ENCODE measurements around the gene IL32. TPM values are rescaled to one million over a fixed set of nuclear protein-coding genes. Genes with fewer than 3 reads are reported as not detected.

IL32 gene
- polyA plus RNA-seq (ENCODE audit: insufficient read length in 4 of 4), result 10 to 100 TPM; 35.1 to 45.5 (median 36.3) TPM

DNA sequence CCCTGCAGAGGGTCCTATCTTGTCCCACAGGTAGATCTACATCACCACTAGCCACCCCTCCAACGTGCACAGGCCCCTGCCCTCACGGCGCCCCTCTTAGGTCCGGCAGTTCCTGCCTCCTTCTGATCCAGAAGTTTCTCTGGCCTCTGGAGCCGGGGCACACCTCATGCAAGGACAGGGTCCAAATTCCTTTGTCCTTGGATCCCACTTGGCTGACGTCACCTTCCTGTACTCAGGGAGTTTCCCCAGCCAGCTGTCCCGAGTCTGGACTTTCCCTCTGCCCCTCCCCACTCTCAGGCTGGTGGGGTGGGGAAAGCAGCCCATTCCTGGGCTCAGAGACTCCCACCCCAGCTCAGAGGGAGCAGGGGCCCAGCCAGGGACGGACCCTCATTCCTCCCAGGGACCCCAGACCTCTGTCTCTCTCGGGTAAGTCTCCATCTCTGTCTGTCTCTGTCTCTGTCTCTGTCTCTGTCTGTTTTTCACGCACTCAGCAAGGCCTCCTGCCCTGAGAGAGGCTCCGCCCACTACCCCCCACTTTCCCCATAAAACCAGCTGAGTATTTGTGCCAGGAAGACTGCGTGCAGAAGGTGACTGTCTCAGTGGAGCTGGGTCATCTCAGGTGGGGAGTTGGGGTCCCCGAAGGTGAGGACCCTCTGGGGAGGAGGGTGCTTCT is at the start of gene IL32:
Gene IL32, plus strand, starts transcription at position 572 of the 673 bp plus-strand sequence. CDS start 172 bp downstream, outside the sequence.
- no peak for DNase-seq (ENCODE audit: low read depth in 4 of 4, low spot score in 3 of 4)

GRCh38 chr16:3015865-3016521 is 49.4 kb upstream of the IL32 start:
- DNase-seq (ENCODE audit: low read depth in 4 of 4, low spot score in 3 of 4), result no peak

- no peak for DNase-seq (ENCODE audit: low read depth in 4 of 4, low spot score in 3 of 4)
These were observed 48.1 kb upstream of the IL32 start for GRCh38 chr16:3017344-3017743.

DNA sequence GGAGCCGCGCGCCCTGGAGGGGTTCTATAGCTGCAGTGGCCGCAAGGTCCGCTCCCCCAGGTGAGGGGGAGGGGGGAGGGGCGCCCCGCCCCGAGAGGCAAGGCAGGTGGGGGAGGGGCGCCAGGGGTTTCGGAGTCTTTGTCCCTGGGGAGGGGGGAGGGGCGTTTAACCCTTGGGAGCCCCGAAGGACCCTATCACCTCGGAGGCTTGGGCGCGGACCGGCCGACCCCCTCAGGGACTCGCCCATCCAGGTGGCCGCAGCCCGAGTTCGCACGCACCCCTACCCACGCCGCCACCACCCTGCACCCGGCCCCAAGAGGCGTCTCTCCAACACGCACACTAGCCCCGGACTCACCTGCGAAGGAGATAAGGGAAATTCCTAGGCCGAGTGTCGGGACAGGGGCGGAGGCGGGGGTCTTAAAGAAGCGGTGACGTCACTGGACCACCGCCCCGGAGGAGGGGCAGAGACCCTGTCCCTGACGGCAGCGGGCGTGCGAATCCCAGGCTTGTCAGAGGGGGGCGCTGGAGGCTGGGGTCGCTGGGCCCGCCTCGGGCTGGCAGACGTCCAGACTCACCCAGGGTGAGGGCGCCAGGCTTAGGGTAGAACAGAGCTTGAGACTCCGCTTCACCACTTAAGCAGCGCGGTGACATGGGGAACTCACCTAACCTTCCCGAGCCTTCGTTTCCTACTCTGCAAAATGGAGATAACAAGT is 47.5 kb upstream of the IL32 start, which contains the start of gene CLDN6:
Gene CLDN6, minus strand, starts transcription at position 390 of the 713 bp plus-strand sequence. CDS start 2,162 bp downstream, outside the sequence.
- DNase-seq (ENCODE audit: low read depth in 4 of 4, low spot score in 3 of 4), result no peak

GRCh38 chr16:3019594-3020246 is 45.7 kb upstream of the IL32 start:
- no peak for DNase-seq (ENCODE audit: low read depth in 4 of 4, low spot score in 3 of 4)

DNA sequence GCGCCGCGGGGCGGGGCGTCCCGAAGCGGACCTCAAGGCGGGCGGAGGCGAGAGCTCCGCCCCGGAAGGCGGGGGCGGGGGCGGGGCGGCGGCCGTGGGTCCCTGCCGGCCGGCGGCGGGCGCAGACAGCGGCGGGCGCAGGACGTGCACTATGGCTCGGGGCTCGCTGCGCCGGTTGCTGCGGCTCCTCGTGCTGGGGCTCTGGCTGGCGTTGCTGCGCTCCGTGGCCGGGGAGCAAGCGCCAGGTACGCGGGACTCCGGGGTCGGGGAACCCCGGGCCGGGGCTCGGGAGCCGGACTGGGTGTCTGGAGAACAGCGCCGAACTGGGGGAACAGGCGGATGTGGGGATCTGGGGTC is 45.2 kb upstream of the IL32 start, which contains the start of gene TNFRSF12A:
Gene TNFRSF12A, plus strand, starts transcription at position 122 of the 357 bp plus-strand sequence. Its CDS starts 30 bp downstream, at position 152.
- DNase-seq (ENCODE audit: low read depth in 4 of 4, low spot score in 3 of 4), result no peak

DNA sequence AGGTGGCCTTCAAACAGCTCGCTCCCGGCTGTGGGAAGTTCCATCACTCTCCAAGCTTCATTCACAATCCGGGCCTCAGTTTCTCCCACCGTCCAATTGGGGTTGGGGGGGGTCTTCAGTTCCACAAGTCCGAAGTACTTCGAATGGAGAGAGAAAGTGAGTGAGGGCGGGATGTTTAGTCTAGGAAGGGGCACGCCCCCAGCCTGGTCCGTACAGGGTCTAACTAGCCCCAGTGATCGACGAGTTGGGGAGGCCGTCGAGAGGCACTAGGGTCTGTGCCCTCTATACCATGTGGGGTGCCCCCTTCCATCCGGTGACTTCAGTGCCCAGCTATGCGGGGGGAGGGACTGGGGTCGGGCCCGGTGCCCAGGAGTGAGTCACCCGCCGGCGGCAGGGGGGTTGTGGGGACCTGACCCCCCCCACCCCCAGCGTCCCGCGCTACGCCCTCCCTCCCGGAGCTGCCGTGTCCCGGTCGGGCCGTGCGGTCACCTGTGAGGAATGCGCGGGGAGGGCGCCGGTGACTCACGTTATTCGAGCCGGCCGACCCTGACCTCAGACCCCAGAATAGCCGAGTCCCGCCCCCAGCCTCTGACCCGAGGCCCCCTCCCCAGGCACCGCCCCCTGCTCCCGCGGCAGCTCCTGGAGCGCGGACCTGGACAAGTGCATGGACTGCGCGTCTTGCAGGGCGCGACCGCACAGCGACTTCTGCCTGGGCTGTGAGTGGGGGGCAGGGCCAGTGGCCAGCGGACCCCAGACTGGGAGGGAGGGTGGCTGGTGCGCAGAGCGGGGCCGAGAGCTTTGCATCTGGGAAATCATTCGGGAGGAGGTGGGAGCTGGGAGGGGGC is 44.6 kb upstream of the IL32 start:
- no peak for DNase-seq (ENCODE audit: low read depth in 4 of 4, low spot score in 3 of 4)

DNA sequence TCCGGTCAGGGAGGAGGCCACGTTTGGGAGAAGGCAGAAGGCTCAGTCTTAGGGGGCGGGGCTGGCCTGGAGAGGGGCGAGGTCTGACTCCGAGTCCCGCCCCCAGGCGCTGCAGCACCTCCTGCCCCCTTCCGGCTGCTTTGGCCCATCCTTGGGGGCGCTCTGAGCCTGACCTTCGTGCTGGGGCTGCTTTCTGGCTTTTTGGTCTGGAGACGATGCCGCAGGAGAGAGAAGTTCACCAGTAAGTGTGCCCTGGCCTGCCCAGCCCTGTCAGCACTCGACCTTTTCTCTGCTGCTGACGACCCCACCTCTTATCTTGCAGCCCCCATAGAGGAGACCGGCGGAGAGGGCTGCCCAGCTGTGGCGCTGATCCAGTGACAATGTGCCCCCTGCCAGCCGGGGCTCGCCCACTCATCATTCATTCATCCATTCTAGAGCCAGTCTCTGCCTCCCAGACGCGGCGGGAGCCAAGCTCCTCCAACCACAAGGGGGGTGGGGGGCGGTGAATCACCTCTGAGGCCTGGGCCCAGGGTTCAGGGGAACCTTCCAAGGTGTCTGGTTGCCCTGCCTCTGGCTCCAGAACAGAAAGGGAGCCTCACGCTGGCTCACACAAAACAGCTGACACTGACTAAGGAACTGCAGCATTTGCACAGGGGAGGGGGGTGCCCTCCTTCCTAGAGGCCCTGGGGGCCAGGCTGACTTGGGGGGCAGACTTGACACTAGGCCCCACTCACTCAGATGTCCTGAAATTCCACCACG is 43.8 kb upstream of the IL32 start:
- no peak for DNase-seq (ENCODE audit: low read depth in 4 of 4, low spot score in 3 of 4)

DNA sequence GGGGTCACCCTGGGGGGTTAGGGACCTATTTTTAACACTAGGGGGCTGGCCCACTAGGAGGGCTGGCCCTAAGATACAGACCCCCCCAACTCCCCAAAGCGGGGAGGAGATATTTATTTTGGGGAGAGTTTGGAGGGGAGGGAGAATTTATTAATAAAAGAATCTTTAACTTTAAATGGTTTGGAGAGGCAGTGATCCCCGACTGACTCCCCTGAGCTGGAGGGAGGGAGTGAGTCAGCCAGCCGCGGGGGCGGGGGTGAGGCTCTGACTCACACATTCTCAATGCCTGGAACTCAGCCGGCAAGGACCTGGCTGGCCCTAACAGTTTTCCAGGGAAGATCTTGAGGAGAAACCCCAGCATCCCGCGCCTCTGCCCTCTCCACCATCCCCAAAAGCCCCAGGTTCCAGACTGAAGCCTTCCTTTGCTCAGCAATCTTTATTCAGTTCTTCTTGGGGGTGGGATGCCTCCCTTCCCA is 43.2 kb upstream of the IL32 start:
- peak in 1 of 4 donors; percentile 64 for DNase-seq (ENCODE audit: low read depth in 4 of 4, low spot score in 3 of 4)

GRCh38 chr16:3022684-3023414 is 42.6 kb upstream of the IL32 start:
- no peak for DNase-seq (ENCODE audit: low read depth in 4 of 4, low spot score in 3 of 4)

DNA sequence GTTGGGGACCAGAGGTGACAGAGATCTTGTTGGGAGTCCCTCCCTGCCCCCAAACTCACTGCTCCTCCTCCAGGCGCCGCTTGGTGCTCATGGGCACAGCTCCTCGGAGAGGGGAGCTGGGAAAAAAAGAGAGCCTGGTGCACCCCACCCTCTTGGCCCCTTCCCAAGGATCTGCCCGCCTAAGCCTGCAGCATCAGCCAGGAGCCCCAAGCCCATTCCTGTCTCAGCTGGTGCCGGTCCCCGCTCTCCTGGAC is 42.1 kb upstream of the IL32 start:
- DNase-seq (ENCODE audit: low read depth in 4 of 4, low spot score in 3 of 4), result no peak

GRCh38 chr16:3023669-3024478 is 41.6 kb upstream of the IL32 start, which contains the start of the genes HCFC1R1 and THOC6:
TSS of gene HCFC1R1 (minus strand) at chr16:3023942. CDS start at chr16:3023941, 1 bp downstream.
TSS of gene THOC6 (plus strand) at chr16:3024035. CDS start at chr16:3024327, 292 bp downstream.
- DNase-seq (ENCODE audit: low read depth in 4 of 4, low spot score in 3 of 4), result peak; percentile 90 to 95 (median 94)

DNA sequence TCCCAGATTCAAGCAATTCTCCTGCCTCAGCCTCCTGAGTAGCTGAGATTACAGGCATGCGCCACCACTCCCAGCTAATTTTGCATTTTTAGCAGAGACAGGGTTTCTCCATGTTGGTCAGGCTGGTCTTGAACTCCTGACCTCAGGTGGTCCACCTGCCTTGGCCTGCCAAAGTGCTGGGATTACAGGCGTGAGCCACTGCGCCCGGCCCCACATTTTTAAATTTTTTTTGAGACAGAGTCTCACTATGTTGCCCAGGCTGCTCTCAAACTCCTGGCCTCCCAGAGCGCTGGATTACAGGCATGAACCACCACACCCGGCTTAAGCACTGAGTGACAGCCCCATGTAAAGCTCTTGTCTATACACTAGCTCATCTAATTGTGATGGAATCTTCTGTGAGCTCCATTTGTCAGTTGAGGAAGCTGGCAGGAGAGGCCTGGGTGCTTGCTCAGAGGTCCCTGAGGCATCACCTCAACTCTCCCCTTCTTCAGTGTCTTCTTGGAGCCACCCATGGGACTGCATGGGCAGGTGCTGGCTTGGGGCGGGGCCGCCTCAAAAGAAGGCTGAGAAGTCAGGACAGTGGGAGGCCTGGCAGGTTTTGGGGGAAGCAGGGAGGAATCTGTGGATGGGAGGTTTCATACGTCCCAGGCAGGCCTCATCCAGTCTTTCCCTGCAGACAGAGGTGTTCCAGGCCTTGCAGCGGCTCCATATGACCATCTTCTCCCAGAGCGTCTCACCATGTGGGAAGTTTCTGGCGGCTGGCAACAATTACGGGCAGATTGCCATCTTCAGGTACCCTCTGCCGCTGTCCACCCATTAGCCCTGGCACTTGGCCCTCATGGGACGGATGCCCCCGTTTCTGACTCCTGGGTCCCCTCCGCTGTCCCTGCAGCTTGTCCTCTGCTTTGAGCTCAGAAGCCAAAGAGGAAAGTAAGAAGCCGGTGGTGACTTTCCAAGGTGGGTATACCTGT is 40.1 kb upstream of the IL32 start:
- no peak for DNase-seq (ENCODE audit: low read depth in 4 of 4, low spot score in 3 of 4)

GRCh38 chr16:3026003-3026378 is 39.4 kb upstream of the IL32 start:
- DNase-seq (ENCODE audit: low read depth in 4 of 4, low spot score in 3 of 4), result no peak

GRCh38 chr16:3026609-3027488 is 38.6 kb upstream of the IL32 start:
- no peak for DNase-seq (ENCODE audit: low read depth in 4 of 4, low spot score in 3 of 4)

DNA sequence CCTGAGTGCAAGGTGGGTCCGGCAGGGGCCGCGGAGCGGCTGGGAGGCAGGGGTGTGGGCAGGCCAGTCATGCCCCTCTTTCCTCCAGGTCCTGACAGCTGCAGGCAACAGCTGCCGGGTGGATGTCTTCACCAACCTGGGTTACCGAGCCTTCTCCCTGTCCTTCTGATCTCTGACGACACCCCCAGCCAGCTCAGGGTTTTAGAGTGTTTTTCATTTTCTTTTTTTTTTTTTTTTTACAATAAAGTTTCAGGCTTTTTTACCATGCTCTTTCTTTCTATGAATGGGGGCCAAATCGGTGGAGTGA is 38.0 kb upstream of the IL32 start:
- DNase-seq (ENCODE audit: low read depth in 4 of 4, low spot score in 3 of 4), result no peak

All from left renal pelvis (tissue), 4 donors.